K562 (cell line): Measurements from ENCODE around the gene HK1. TPM values are rescaled to one million over a fixed set of nuclear protein-coding genes. Genes with fewer than 3 reads are reported as not detected.
A peak's percentile ranks its signal among the peaks of the same experiment; 100 is the strongest.

ENCODE experiments used
- ADNP ChIP-seq: fragments of 200-800 bp; sonication (Bioruptor generic); IDR thresholded peaks from 2 replicates; pipeline ENCODE4 v1.6.1; 2016; ENCODE audit warnings: missing genetic modification characterization, missing compliant biosample characterization
- CCAR2 ChIP-seq: fragments of 200-400 bp; formaldehyde crosslinking; IDR thresholded peaks from 2 replicates; pipeline ENCODE4 v1.6.1; 2017; ENCODE audit warnings: mild to moderate bottlenecking, low read depth, low read length
- FOS ChIP-seq: IDR thresholded peaks from 3 replicates; pipeline ENCODE4 v1.6.1; 2011; ENCODE audit not compliant: insufficient read length; ENCODE audit errors: extremely low read depth
- FOXJ3 ChIP-seq: sonication (generic); formaldehyde crosslinking; IDR thresholded peaks from 2 replicates; pipeline ENCODE4 v1.4.0; 2020; ENCODE audit warnings: mild to moderate bottlenecking, missing genetic modification reagents
- HNRNPLL ChIP-seq: fragments of 200-400 bp; formaldehyde crosslinking; IDR thresholded peaks from 2 replicates; pipeline ENCODE4 v1.6.1; 2017; ENCODE audit warnings: low read length, low read depth, mild to moderate bottlenecking; ENCODE audit not compliant: poor library complexity, severe bottlenecking
- IFI16 ChIP-seq: fragments of 250-450 bp; sonication (Bioruptor Pico); IDR thresholded peaks from 2 replicates; pipeline ENCODE4 v2.1.2; 2022; ENCODE audit warnings: mild to moderate bottlenecking, inconsistent platforms
- KLF13 ChIP-seq: fragments of 450-650 bp; IDR thresholded peaks from 2 replicates; pipeline ENCODE4 v1.6.1; 2016; ENCODE audit warnings: missing genetic modification characterization, low read depth, mild to moderate bottlenecking, missing compliant biosample characterization, moderate library complexity, borderline replicate concordance
- NCOR1 ChIP-seq: fragments of 450-650 bp; IDR thresholded peaks from 2 replicates; pipeline ENCODE4 v1.6.1; 2016; ENCODE audit warnings: mild to moderate bottlenecking, moderate library complexity
- NELFE ChIP-seq: IDR thresholded peaks from 2 replicates; pipeline ENCODE4 v1.6.1; 2011; ENCODE audit warnings: mild to moderate bottlenecking; ENCODE audit not compliant: insufficient read depth, insufficient read length
- NR3C1 ChIP-seq: sonication (generic); formaldehyde crosslinking; IDR thresholded peaks from 2 replicates; pipeline ENCODE4 v1.8.1; 2022; ENCODE audit warnings: missing genetic modification reagents
- PHF20 ChIP-seq: fragments of 450-650 bp; IDR thresholded peaks from 2 replicates; pipeline ENCODE4 v1.6.1; 2018; ENCODE audit not compliant: partially characterized antibody
- RBM34 ChIP-seq: fragments of 200-400 bp; formaldehyde crosslinking; IDR thresholded peaks from 2 replicates; pipeline ENCODE4 v1.6.1; 2018; ENCODE audit warnings: low read length, borderline replicate concordance; ENCODE audit not compliant: insufficient read depth
- RFX1 ChIP-seq: fragments of 450-650 bp; IDR thresholded peaks from 2 replicates; pipeline ENCODE4 v1.6.1; 2016; ENCODE audit warnings: mild to moderate bottlenecking, moderate library complexity
- SMARCC2 ChIP-seq: fragments of 450-650 bp; IDR thresholded peaks from 2 replicates; pipeline ENCODE4 v1.6.1; 2017; ENCODE audit warnings: antibody characterized with exemption, moderate library complexity, mild to moderate bottlenecking, low read depth
- SP1 ChIP-seq: sonication (generic); formaldehyde crosslinking; IDR thresholded peaks from 2 replicates; pipeline ENCODE4 v1.8.1; 2022; ENCODE audit warnings: mild to moderate bottlenecking, missing genetic modification reagents
- SREBF1 ChIP-seq: fragments of 150-350 bp; IDR thresholded peaks from 2 replicates; pipeline ENCODE4 v1.6.1; 2014; ENCODE audit warnings: antibody characterized with exemption, low read depth, low read length, borderline replicate concordance
- STAT5A ChIP-seq: IDR thresholded peaks from 2 replicates; pipeline ENCODE4 v1.6.1; 2012; ENCODE audit warnings: low read length, inconsistent platforms, borderline replicate concordance
- ZBTB8A ChIP-seq: fragments of 450-650 bp; IDR thresholded peaks from 2 replicates; pipeline ENCODE4 v1.6.1; 2018; ENCODE audit warnings: mild to moderate bottlenecking, moderate library complexity; ENCODE audit not compliant: partially characterized antibody
- ZC3H11A ChIP-seq: IDR thresholded peaks from 2 replicates; pipeline ENCODE4 v1.6.1; 2012; ENCODE audit warnings: low read depth, low read length, improper control_type of control experiment
- ZKSCAN1 ChIP-seq: fragments of 150-350 bp; IDR thresholded peaks from 2 replicates; pipeline ENCODE4 v1.6.1; 2016; ENCODE audit warnings: low read depth, low read length
- ZNF12 ChIP-seq: sonication (generic); formaldehyde crosslinking; IDR thresholded peaks from 2 replicates; pipeline ENCODE4 v1.4.0; 2020; ENCODE audit warnings: mild to moderate bottlenecking, missing genetic modification reagents
- ZNF174 ChIP-seq: fragments of 250-450 bp; sonication (Bioruptor Pico); IDR thresholded peaks from 2 replicates; pipeline ENCODE4 v1.4.0; 2020; ENCODE audit warnings: mild to moderate bottlenecking
- ZNF224 ChIP-seq: sonication (generic); formaldehyde crosslinking; IDR thresholded peaks from 2 replicates; pipeline ENCODE4 v1.8.0; 2022; ENCODE audit warnings: mild to moderate bottlenecking, missing genetic modification reagents
- ZNF780A ChIP-seq: fragments of 250-450 bp; sonication (Bioruptor Pico); IDR thresholded peaks from 2 replicates; pipeline ENCODE4 v1.5.0; 2021; ENCODE audit warnings: mild to moderate bottlenecking
- polyA plus RNA-seq, 8 experiments: library from polyadenylated mRNA; depleted of rRNA in 4 of 8; stranded (reverse) in 5 of 8; unstranded in 3 of 8; fragments of >200 nt; fragmentation: Nextera tagmentation in 2 of 8; fragmentation: Illumina TruSeq in 1 of 8; extraction: Ambion mirVana in 2 of 8; extraction: Trizol in 1 of 8; gene quantifications; 2 replicates each; pipeline versions ENCODE4 v1.2.1 to v1.2.3, GENCODE V29; 2011 to 2014; ENCODE audit warnings: inconsistent platforms in 1 of 8, missing spikeins in 1 of 8
- total RNA-seq, 7 experiments: library from RNA; depleted of rRNA in 6 of 7; stranded (reverse); fragments of >200 nt in 6 of 7; fragmentation: Illumina TruSeq in 2 of 7; extraction: Trizol in 2 of 7; gene quantifications; 2 replicates each; pipeline versions ENCODE4 v1.2.1 to v1.2.3, GENCODE V29; 2011 to 2021; ENCODE audit warnings: low replicate concordance in 1 of 7
- TF ChIP-seq, protein P1 (sequence below): fragments of 250-450 bp; sonication (Bioruptor Pico); IDR thresholded peaks from 2 replicates; pipeline ENCODE4 v1.5.0; 2020; ENCODE audit warnings: mild to moderate bottlenecking, borderline replicate concordance
- TF ChIP-seq, protein P2 (sequence below): fragments of 250-450 bp; sonication (Bioruptor Pico); IDR thresholded peaks from 2 replicates; pipeline ENCODE4 v1.4.0; 2020; ENCODE audit warnings: mild to moderate bottlenecking, moderate library complexity, borderline replicate concordance

The HK1 gene
- total and polyA plus RNA-seq, 9 of the 15 experiments (the other 6 are each of a cell fraction or from before 2014, with no cell fraction given) = 29.2 to 444 (median 193) TPM

DNA sequence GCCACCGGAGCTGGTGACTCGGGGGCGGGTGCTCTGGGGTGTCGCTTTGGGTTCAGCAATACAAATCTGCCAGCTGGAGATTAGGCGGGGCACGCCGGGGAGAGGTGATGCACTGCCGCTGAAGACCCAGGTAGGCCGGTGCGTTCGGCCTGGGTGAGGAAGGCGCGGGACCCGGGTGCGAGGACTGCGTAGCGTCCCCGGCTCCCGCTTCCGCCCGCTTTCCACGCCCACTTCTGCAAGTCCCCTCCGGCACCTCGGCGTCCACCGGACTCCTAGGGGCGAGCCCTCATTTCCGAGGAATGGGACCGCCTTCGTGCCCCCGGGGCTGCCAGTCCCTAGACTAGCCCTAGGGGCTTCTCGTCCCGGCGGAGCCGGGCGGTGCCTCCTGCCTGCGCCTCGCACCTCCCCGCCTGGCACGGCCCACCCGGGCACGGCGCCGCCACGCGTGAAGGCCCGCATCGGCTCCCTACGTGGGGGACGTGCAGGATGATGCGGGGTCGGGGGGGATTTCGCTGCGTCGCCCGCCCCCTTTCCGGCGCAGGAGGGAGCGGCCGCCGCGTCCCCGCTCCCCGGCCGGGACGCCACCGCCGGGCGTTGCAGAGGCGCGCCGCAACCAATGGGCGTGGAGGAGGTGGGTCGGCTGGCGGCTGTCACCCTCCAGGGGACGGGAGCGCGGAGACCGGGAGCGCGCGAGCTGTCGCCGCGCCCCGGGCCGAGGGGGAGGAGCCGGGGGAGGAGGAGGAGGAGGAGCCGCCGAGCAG lies 40.0 kb downstream of the HK1 start (continued):
- peak; percentile 38; the same call in 1 of the 2 replicates for TF ChIP-seq ZKSCAN1
- TF ChIP-seq NELFE = no peak
- TF ChIP-seq, protein P1, sequence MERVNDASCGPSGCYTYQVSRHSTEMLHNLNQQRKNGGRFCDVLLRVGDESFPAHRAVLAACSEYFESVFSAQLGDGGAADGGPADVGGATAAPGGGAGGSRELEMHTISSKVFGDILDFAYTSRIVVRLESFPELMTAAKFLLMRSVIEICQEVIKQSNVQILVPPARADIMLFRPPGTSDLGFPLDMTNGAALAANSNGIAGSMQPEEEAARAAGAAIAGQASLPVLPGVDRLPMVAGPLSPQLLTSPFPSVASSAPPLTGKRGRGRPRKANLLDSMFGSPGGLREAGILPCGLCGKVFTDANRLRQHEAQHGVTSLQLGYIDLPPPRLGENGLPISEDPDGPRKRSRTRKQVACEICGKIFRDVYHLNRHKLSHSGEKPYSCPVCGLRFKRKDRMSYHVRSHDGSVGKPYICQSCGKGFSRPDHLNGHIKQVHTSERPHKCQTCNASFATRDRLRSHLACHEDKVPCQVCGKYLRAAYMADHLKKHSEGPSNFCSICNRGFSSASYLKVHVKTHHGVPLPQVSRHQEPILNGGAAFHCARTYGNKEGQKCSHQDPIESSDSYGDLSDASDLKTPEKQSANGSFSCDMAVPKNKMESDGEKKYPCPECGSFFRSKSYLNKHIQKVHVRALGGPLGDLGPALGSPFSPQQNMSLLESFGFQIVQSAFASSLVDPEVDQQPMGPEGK = no peak
- no peak for TF ChIP-seq PHF20
- TF ChIP-seq FOXJ3 (CRISPR knock-in tag) = no peak
- TF ChIP-seq ZC3H11A = no peak
- peak; percentile 90 for TF ChIP-seq HNRNPLL
- TF ChIP-seq CCAR2 = no peak
- TF ChIP-seq ZNF224 (CRISPR knock-in tag) = peak; percentile 52; the same call in 1 of the 2 replicates
- no peak for TF ChIP-seq ZNF174
- no peak for TF ChIP-seq ZBTB8A
- no peak for TF ChIP-seq ZNF780A (CRISPR knock-in tag)
- no peak; the same call in 1 of the 2 replicates for TF ChIP-seq SMARCC2
- no peak for TF ChIP-seq FOS
- TF ChIP-seq, protein P2, sequence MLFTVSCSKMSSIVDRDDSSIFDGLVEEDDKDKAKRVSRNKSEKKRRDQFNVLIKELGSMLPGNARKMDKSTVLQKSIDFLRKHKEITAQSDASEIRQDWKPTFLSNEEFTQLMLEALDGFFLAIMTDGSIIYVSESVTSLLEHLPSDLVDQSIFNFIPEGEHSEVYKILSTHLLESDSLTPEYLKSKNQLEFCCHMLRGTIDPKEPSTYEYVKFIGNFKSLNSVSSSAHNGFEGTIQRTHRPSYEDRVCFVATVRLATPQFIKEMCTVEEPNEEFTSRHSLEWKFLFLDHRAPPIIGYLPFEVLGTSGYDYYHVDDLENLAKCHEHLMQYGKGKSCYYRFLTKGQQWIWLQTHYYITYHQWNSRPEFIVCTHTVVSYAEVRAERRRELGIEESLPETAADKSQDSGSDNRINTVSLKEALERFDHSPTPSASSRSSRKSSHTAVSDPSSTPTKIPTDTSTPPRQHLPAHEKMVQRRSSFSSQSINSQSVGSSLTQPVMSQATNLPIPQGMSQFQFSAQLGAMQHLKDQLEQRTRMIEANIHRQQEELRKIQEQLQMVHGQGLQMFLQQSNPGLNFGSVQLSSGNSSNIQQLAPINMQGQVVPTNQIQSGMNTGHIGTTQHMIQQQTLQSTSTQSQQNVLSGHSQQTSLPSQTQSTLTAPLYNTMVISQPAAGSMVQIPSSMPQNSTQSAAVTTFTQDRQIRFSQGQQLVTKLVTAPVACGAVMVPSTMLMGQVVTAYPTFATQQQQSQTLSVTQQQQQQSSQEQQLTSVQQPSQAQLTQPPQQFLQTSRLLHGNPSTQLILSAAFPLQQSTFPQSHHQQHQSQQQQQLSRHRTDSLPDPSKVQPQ (CRISPR knock-in tag) = no peak
- 0 out of 2 replicates have a peak, but pooled peaks have one; percentile 68 for TF ChIP-seq ZNF12 (CRISPR knock-in tag)
- no peak for TF ChIP-seq RBM34
- TF ChIP-seq STAT5A = no peak
- TF ChIP-seq NR3C1 (CRISPR knock-in tag) = no peak
- no peak for TF ChIP-seq IFI16 (CRISPR knock-in tag)
- no peak for TF ChIP-seq SREBF1
- TF ChIP-seq RFX1 = no peak
- TF ChIP-seq KLF13 (tag) = peak; percentile 20
- peak; percentile 82 for TF ChIP-seq SP1
- no peak for TF ChIP-seq ADNP (tag)
- TF ChIP-seq NCOR1 = no peak
